Activated CD8-positive, alpha-beta T cell treated with anti-CD3 and anti-CD28 coated beads, Interleukin-2, amount 10 ng/mL, durations not matched to agents 7 days and 5 days (primary cell): Measurements from ENCODE around the gene SMIM28. TPM values are rescaled to one million over a fixed set of nuclear protein-coding genes. Genes with fewer than 3 reads are reported as not detected.

Experiments
- ATAC-seq: fragments of 150-1000 bp; cut with Tn5 transposase; one replicate; pipeline ENCODE4 v1.10.0; 2021; ENCODE audit warnings: moderate library complexity
- CTCF ChIA-PET: fragments of 350-600 bp; sonication (Branson Sonifier 250); formaldehyde crosslinking; loops from one replicate; lab custom pipeline; 2021; ENCODE audit warnings: antibody characterized with exemption; lab: Charles Lee
- POLR2A ChIA-PET: fragments of 350-600 bp; sonication (Branson Sonifier 250); formaldehyde crosslinking; loops from one replicate; lab custom pipeline; 2021; ENCODE audit warnings: antibody characterized with exemption; lab: Charles Lee
- DNase-seq: peaks from one replicate; pipeline ENCODE4 v3.0.0-alpha.2; 2020
- H3K27ac Mint-ChIP-seq: one replicate; pipeline ENCODE4 v1.8.0; 2021; ENCODE audit warnings: mild to moderate bottlenecking, mixed read lengths
- H3K27me3 Mint-ChIP-seq: one replicate; pipeline ENCODE4 v1.8.0; 2021; ENCODE audit warnings: low read depth, mixed read lengths
- H3K36me3 Mint-ChIP-seq: one replicate; pipeline ENCODE4 v1.8.0; 2021; ENCODE audit warnings: low read depth, mixed read lengths
- H3K4me1 Mint-ChIP-seq: one replicate; pipeline ENCODE4 v1.8.0; 2021; ENCODE audit warnings: low read depth, mixed read lengths
- H3K4me3 Mint-ChIP-seq: one replicate; pipeline ENCODE4 v1.8.0; 2021; ENCODE audit warnings: mild to moderate bottlenecking, mixed read lengths
- H3K9me3 Mint-ChIP-seq: one replicate; pipeline ENCODE4 v1.8.0; 2022; ENCODE audit warnings: mixed read lengths; ENCODE audit not compliant: insufficient read depth
- total RNA-seq, 2 experiments: library from RNA; stranded (reverse); gene quantifications; one replicate each; pipeline ENCODE4 v1.2.3, GENCODE V29; 2021

SMIM28 gene
- total RNA-seq, 2 experiments from 2014 or later, result not detected

DNA sequence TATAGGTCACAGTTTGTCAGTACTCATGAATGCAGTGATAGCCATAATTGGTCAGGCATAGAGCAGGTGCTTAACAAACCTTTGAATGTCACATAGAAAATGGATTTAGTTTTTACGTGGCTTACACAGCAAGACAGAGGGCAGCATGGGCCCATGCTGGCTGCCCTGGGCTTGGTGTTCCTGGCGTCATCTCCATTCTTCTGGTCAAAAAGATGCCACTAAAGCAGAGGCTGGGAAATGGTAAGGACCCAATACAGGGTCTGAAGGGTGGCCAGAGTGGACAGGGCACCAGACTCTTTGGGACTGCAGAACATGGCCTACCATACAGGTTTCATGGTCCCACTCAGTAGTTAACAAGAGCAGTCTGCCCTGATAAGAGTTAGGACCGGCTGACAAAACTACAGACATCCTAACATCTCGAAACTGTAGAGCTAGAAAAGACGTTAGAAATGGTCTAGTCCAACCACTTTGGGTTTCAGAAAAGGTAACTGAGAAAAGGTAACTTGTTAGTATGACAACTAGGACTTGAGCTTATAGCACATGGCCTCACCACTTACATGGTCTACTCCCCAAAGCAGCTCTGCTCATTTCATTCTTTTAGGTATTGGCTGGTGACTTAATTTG lies 48.9 kb downstream of the SMIM28 start:
- Mint-ChIP-seq H3K4me1 (peaks cover 13% of the 10 kb centered on the region), H3K9me3 (no peaks in the 10 kb centered on the region), H3K4me3 (no peak overlapping the region), H3K27me3 (no peaks in the 10 kb centered on the region), H3K27ac (no peak overlapping the region), H3K36me3 (no peaks in the 10 kb centered on the region)
- CTCF ChIA-PET, result interaction anchor here (0.6 to 8.4 kb wide), 11 partner anchors 9 to 1799 kb away, joined by 3 to 120 read pairs (median 4); no protein-coding TSS in a partner anchor
- DNase-seq (no peak), ATAC-seq (no peak)
- POLR2A ChIA-PET, result no interaction called here

GRCh38 chr6:138427701-138428100 lies 50.0 kb downstream of the SMIM28 start:
- Mint-ChIP-seq H3K4me1 (peaks cover 11% of the 10 kb centered on the region), H3K9me3 (no peaks in the 10 kb centered on the region), H3K4me3 (no peak overlapping the region), H3K27ac (no peak overlapping the region), H3K27me3 (no peaks in the 10 kb centered on the region), H3K36me3 (no peaks in the 10 kb centered on the region)
- ChIA-PET CTCF (interaction anchor here (1.0 to 8.4 kb wide), 10 partner anchors 8 to 311 kb away, joined by 3 to 120 read pairs (median 6); no protein-coding TSS in a partner anchor), POLR2A (no interaction called here)
- DNase-seq, result no peak
- ATAC-seq, result no peak

GRCh38 chr6:138428944-138429598 lies 51.4 kb downstream of the SMIM28 start:
- POLR2A ChIA-PET, result interaction anchor here (0.6 kb wide), 1 partner anchor 77 kb away, joined by 3 read pairs; no protein-coding TSS in a partner anchor
- Mint-ChIP-seq H3K4me3 (no peak overlapping the region), H3K36me3 (no peaks in the 10 kb centered on the region), H3K9me3 (no peaks in the 10 kb centered on the region), H3K4me1 (peaks cover 2% of the 10 kb centered on the region), H3K27ac (no peak overlapping the region), H3K27me3 (no peaks in the 10 kb centered on the region)
- DNase-seq (peak; percentile 34), ATAC-seq (peak; percentile 58)
- CTCF ChIA-PET, result interaction anchor here (0.7 to 8.4 kb wide), 17 partner anchors 9 to 312 kb away, joined by 3 to 120 read pairs (median 4); no protein-coding TSS in a partner anchor

DNA sequence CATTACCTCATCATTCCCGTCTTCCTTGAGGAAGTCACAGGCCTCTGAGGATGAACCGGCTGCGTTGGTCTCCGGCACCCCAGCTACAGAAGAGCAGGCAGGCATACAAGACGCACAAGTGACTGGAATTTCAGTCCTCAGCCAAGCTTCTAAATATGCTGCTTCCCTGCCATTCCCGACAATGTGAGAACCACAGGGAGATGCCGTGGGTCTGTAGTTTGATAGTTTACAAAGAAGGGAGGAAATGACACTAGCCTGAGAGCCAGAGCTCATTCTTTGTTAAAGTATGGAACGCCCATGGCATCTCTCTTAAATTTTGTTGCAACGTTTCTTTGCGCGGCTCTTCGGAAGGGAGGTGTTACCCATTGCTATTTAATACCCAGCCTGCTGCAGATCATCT lies 52.1 kb downstream of the SMIM28 start:
- Mint-ChIP-seq H3K4me1 (peaks cover 2% of the 10 kb centered on the region), H3K27me3 (no peaks in the 10 kb centered on the region), H3K36me3 (no peaks in the 10 kb centered on the region), H3K27ac (no peak overlapping the region), H3K9me3 (no peaks in the 10 kb centered on the region), H3K4me3 (no peak overlapping the region)
- POLR2A ChIA-PET, result interaction anchor here (0.6 kb wide), 1 partner anchor 77 kb away, joined by 3 read pairs; no protein-coding TSS in a partner anchor
- DNase-seq (no peak), ATAC-seq (no peak)
- CTCF ChIA-PET, result interaction anchor here (0.7 to 8.4 kb wide), 12 partner anchors 10 to 125 kb away, joined by 3 to 120 read pairs (median 4); no protein-coding TSS in a partner anchor

GRCh38 chr6:138430361-138431145 lies 52.8 kb downstream of the SMIM28 start:
- Mint-ChIP-seq H3K4me3 (no peak overlapping the region), H3K4me1 (peaks cover 2% of the 10 kb centered on the region), H3K27me3 (no peaks in the 10 kb centered on the region), H3K9me3 (no peaks in the 10 kb centered on the region), H3K27ac (no peak overlapping the region), H3K36me3 (no peaks in the 10 kb centered on the region)
- POLR2A ChIA-PET, result no interaction called here
- DNase-seq, result no peak
- CTCF ChIA-PET, result interaction anchor here (1.3 to 8.4 kb wide), 9 partner anchors 10 to 90 kb away, joined by 3 to 120 read pairs (median 7); no protein-coding TSS in a partner anchor
- ATAC-seq, result no peak

GRCh38 chr6:138431256-138432062 lies 53.8 kb downstream of the SMIM28 start:
- no peaks in the 10 kb centered on the region for H3K9me3 Mint-ChIP-seq
- no peaks in the 10 kb centered on the region for H3K27me3 Mint-ChIP-seq
- peaks cover 2% of the 10 kb centered on the region for H3K4me1 Mint-ChIP-seq
- no peak overlapping the region for H3K4me3 Mint-ChIP-seq
- H3K36me3 Mint-ChIP-seq, result no peaks in the 10 kb centered on the region
- ChIA-PET CTCF (interaction anchor here (0.6 to 8.4 kb wide), 4 partner anchors 77 to 89 kb away, joined by 3 to 120 read pairs (median 42); no protein-coding TSS in a partner anchor), POLR2A (no interaction called here)
- H3K27ac Mint-ChIP-seq, result no peak overlapping the region
- no peak for DNase-seq
- no peak for ATAC-seq

DNA sequence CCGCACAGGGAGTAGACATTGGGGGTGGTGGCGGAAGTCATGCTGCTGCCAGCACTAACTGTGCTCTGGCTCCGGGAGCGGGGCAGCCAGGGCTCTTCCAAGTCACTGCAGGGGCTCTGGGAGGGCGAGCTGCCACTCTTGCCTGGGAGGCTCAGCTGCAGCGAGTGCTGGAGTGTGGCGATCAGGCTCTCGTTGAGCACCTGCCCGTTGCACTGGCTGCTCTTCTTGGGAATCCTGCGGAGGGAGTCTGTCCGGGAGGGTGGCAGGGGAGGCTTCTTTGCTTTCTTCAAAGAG lies 54.3 kb downstream of the SMIM28 start:
- POLR2A ChIA-PET, result no interaction called here
- CTCF ChIA-PET, result interaction anchor here (0.6 to 0.9 kb wide), 2 partner anchors 77 to 85 kb away, joined by 3 read pairs; no protein-coding TSS in a partner anchor
- Mint-ChIP-seq H3K36me3 (no peaks in the 10 kb centered on the region), H3K27me3 (no peaks in the 10 kb centered on the region), H3K4me3 (no peak overlapping the region), H3K4me1 (peaks cover 2% of the 10 kb centered on the region), H3K27ac (no peak overlapping the region), H3K9me3 (no peaks in the 10 kb centered on the region)
- ATAC-seq (no peak), DNase-seq (no peak)

Other genes with a start within 250 kb of the SMIM28 start
- under 1 TPM; 0.05 to 0.08 TPM for gene ARFGEF3, start 216.0 kb upstream of the SMIM28 start, total RNA-seq
- not detected for gene PBOV1, start 159.4 kb upstream of the SMIM28 start, total RNA-seq
- 10 to 100 TPM; 40.8 to 43.5 TPM for gene HEBP2, start 26.3 kb downstream of the SMIM28 start, total RNA-seq
- gene NHSL1, start 121.6 kb downstream of the SMIM28 start, total RNA-seq, result under 1 TPM; 0.13 to 0.34 TPM